ENCODE data around the gene JAZF1. TPM values are rescaled to one million over a fixed set of nuclear protein-coding genes. Genes with fewer than 3 reads are reported as not detected.

Gene JAZF1
- total RNA-seq, 4 donors from 2014 or later = 27.8 to 36.5 (median 30.5) TPM

- H3K27ac ChIP-seq = no peak overlapping the region
Measured at GRCh38 chr7:28217143-28217542, 36.5 kb upstream of the JAZF1 start.

GRCh38 chr7:28211006-28211405, 30.4 kb upstream of the JAZF1 start:
- 90% methylated on average over 1 of the region's 1 CpG; no CpG with 5 or more reads in 1 of the 2 donors for WGBS, 2 donors (ENCODE audit: low coverage in 1 of 2)
- no peak overlapping the region for H3K4me3 ChIP-seq
- no peaks in the 10 kb centered on the region for H3K36me3 ChIP-seq
- H3K27ac ChIP-seq = no peak overlapping the region
- no peaks in the 10 kb centered on the region for H3K4me1 ChIP-seq
- no peak for ATAC-seq
- no peaks in the 10 kb centered on the region for H3K27me3 ChIP-seq
- H3K9me3 ChIP-seq = no peaks in the 10 kb centered on the region
- TF ChIP-seq POLR2AphosphoS5 (IDR thresholded peaks at IDR 0.05) (no peak), EP300 (IDR thresholded peaks at IDR 0.05) (no peak), POLR2A (IDR thresholded peaks at IDR 0.05) (no peak), CTCF (IDR thresholded peaks at IDR 0.05) (no peak)

More at GRCh38 chr7:28217143-28217542, 36.5 kb upstream of the JAZF1 start:
- Histone ChIP-seq H3K27me3 (no peaks in the 10 kb centered on the region), H3K4me1 (no peaks in the 10 kb centered on the region), H3K4me3 (no peak overlapping the region), H3K36me3 (no peaks in the 10 kb centered on the region), H3K9me3 (no peaks in the 10 kb centered on the region)
- 57 to 69% methylated on average over 3 of the region's 3 CpGs for WGBS, 2 donors (ENCODE audit: low coverage in 1 of 2)
- ATAC-seq = no peak
- no peak for TF ChIP-seq POLR2AphosphoS5 (IDR thresholded peaks at IDR 0.05)
- no peak for TF ChIP-seq EP300 (IDR thresholded peaks at IDR 0.05)
- no peak for TF ChIP-seq POLR2A (IDR thresholded peaks at IDR 0.05)
- no peak for TF ChIP-seq CTCF (IDR thresholded peaks at IDR 0.05)

GRCh38 chr7:28208506-28208905, 27.9 kb upstream of the JAZF1 start:
- no peak overlapping the region for H3K27ac ChIP-seq
- H3K4me3 ChIP-seq = no peak overlapping the region
- H3K27me3 ChIP-seq = no peaks in the 10 kb centered on the region
- no peaks in the 10 kb centered on the region for H3K36me3 ChIP-seq
- no peaks in the 10 kb centered on the region for H3K9me3 ChIP-seq
- 79 to 80% methylated on average over 2 of the region's 2 CpGs for WGBS, 2 donors (ENCODE audit: low coverage in 1 of 2)
- no peaks in the 10 kb centered on the region for H3K4me1 ChIP-seq
- no peak for ATAC-seq
- no peak for TF ChIP-seq CTCF (IDR thresholded peaks at IDR 0.05)

GRCh38 chr7:28207486-28208158, 27.0 kb upstream of the JAZF1 start:
- no peaks in the 10 kb centered on the region for H3K36me3 ChIP-seq
- no peak for TF ChIP-seq CTCF (IDR thresholded peaks at IDR 0.05)
- TF ChIP-seq POLR2A (IDR thresholded peaks at IDR 0.05) = no peak
- TF ChIP-seq EP300 (IDR thresholded peaks at IDR 0.05) = no peak
- no peak for TF ChIP-seq POLR2AphosphoS5 (IDR thresholded peaks at IDR 0.05)
- no peaks in the 10 kb centered on the region for H3K27me3 ChIP-seq
- H3K9me3 ChIP-seq = no peaks in the 10 kb centered on the region
- no peak for ATAC-seq
- no peak overlapping the region for H3K4me3 ChIP-seq
- WGBS, 2 donors (ENCODE audit: low coverage in 1 of 2) = 80% methylated on average over 1 of the region's 1 CpG; no CpG with 5 or more reads in 1 of the 2 donors
- H3K4me1 ChIP-seq = no peaks in the 10 kb centered on the region
- H3K27ac ChIP-seq = no peak overlapping the region

- Histone ChIP-seq H3K9me3 (no peaks in the 10 kb centered on the region), H3K4me3 (no peak overlapping the region), H3K27me3 (no peaks in the 10 kb centered on the region), H3K27ac (no peak overlapping the region), H3K36me3 (no peaks in the 10 kb centered on the region), H3K4me1 (no peaks in the 10 kb centered on the region)
- 93 to 94% methylated on average over 2 to 3 of the region's 3 CpGs for WGBS, 2 donors (ENCODE audit: low coverage in 1 of 2)
- no peak for ATAC-seq
- TF ChIP-seq CTCF (IDR thresholded peaks at IDR 0.05) (no peak), POLR2A (IDR thresholded peaks at IDR 0.05) (no peak), POLR2AphosphoS5 (IDR thresholded peaks at IDR 0.05) (no peak), EP300 (IDR thresholded peaks at IDR 0.05) (no peak)
Measured at GRCh38 chr7:28205506-28205905, 24.9 kb upstream of the JAZF1 start.

All from gastroesophageal sphincter (tissue), 4 donors.